GM18951 (cell line): ENCODE data around the gene PLAA.

Source experiments
- POLR2A ChIP-seq: IDR thresholded peaks from 4 replicates; pipeline ENCODE4 v1.6.1; 2011; ENCODE audit warnings: mild to moderate bottlenecking; ENCODE audit not compliant: insufficient read length, insufficient read depth; ENCODE audit errors: extremely low read depth
- in situ Hi-C: fragments of 300-500 bp; cut with MboI; formaldehyde crosslinking; loops from one replicate; pipeline ENCODE4 v1.12.0; 2022; ENCODE audit warnings: low sequenced_read_pairs, mixed read lengths, inconsistent platforms; ENCODE audit not compliant: unreplicated experiment

PLAA gene

GRCh38 chr9:26946753-26947727 lies at the start of gene PLAA:
Gene PLAA, minus strand, starts transcription at chr9:26947242. Its CDS starts 197 bp downstream, at chr9:26947045.
- peak; percentile 74 for TF ChIP-seq POLR2A
- in situ Hi-C loops, result no loop called here

GRCh38 chr9:26995810-26996209 lies 48.8 kb upstream of the PLAA start:
- TF ChIP-seq POLR2A, result no peak
- in situ Hi-C loops, result loop anchor here (25.0 kb wide), 1 partner anchor 259 kb away; no protein-coding TSS in a partner anchor

GRCh38 chr9:26983340-26983739 lies 36.3 kb upstream of the PLAA start:
- no peak for TF ChIP-seq POLR2A
- in situ Hi-C loops, result loop anchor here (25.0 kb wide), 1 partner anchor 246 kb away; no protein-coding TSS in a partner anchor

DNA sequence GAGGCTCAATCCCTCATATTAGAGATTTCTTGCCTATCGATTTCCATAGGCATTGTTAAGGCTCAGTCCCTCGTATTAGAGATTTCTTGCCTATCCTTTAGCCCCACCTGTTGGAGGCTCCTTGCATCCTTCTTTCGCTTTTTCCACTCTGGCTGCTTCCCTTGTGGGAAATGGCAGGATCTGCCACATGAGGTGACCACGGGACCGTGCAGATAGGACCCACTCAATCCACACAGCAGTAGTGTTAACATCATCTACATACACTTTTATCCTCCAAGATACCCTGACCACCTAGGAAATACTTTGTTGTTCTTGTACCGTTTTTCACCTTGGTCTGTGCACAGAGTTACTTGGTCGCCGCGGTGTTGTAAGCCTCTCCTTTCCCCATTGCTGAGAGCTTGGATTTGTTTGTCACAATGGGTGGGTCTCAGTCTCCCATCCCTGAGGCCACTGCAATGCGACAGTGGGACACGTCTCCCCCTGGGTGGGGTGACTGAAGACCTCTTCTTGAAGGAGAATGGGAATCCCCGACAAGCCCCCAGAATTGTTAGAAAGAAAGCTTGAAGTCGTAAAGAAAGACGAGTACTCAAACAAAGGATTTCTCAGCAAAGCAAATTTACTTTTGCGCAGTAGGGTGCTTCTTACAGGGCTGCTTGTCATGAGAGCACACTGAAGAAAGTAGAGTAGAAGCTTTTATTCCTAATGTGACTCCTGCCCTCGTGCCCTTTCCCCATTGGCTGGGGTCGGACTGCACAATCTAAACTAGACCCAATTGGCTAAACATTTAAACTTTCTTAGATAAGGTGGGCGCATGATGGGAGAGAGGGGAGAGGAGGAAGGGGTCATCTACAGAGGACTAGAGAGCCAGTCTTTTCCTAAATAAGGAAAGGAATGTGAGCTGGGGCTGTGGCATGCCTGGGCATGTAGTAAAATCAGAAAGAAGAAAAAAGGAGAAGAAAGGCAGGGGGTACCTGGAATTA lies 29.0 kb upstream of the PLAA start:
- in situ Hi-C loops, result loop anchor here (25.0 kb wide), 1 partner anchor 239 kb away; no protein-coding TSS in a partner anchor
- no peak for TF ChIP-seq POLR2A

DNA sequence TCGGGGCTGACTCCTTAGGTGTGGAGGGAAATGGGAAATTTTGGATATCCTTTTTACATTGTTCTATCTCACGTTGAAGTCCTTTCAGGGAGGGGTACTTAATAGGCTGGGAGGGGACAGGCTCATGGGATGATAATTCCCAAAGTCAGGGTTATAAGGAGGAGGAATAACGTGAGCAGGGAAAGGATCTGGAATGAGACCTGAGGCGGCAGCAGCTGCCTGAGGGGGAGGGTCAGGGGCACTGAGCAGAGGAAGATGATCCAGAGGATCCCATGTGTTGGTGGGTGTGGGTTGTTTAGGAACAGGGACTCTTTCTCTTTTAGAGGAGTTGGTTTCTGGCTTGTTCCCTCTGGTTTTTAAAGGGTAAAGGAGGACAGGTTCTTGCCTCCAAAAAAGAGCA lies 27.9 kb upstream of the PLAA start:
- TF ChIP-seq POLR2A, result no peak
- in situ Hi-C loops, result loop anchor here (25.0 kb wide), 1 partner anchor 238 kb away; no protein-coding TSS in a partner anchor

GRCh38 chr9:26973989-26974388 lies 26.9 kb upstream of the PLAA start:
- in situ Hi-C loops, result no loop called here
- TF ChIP-seq POLR2A, result no peak

GRCh38 chr9:26971721-26972120 lies 24.7 kb upstream of the PLAA start:
- in situ Hi-C loops, result no loop called here
- TF ChIP-seq POLR2A, result no peak

GRCh38 chr9:26956860-26957233 lies 9.8 kb upstream of the PLAA start:
- in situ Hi-C loops, result no loop called here
- no peak for TF ChIP-seq POLR2A

DNA sequence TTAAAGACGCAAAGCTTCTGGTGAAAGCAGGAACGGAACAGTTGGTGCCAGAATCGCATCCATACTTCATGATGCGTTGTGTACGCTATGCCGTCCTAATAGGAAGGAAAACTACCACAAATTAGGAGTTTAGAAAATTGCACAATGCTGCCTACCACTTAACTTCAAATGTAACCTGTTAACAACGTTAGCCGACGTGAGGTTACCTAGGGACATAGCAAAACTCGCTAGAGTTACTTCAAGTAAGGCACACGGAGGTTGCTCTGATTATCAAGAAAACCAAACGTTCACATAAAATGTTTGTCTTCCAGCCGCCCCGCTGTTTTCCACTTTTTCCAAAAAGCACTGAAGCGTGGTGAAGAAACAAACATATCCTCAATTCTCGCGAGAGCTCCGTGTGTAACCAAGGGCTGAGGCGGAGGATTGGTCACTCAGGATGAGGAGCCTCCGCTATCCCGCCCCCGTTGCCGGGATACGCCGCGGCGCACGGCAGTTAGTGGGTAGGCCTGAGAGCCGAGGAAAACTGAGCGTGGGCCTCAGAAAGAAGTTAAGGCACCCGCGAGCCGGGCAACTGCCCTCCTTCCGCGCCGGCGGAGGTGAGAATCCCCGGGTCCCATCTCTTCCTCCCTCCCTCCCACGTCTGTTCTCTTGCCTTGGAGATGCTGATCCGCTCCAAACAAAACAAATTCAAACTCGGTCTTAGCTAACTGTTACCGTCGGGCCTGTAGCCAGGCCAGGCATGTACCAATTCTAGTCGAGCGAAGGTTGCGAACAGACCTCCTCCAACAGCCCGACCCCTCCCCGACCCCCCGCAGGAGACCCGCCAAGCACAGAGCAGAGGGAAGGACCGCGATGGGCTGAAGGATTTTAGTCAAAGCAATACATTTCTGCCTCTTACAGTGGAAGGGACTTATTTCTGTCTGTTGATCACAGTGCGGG lies 9.1 kb upstream of the PLAA start, which contains the start of gene IFT74:
IFT74 (plus strand) TSS at position 492 of the 939 bp plus-strand sequence. CDS start 5,556 bp downstream, outside the sequence.
- in situ Hi-C loops, result no loop called here
- peak; percentile 68 for TF ChIP-seq POLR2A

- no peak for TF ChIP-seq POLR2A
- in situ Hi-C loops, result no loop called here
Measured at GRCh38 chr9:26955222-26955903, 8.3 kb upstream of the PLAA start.

- in situ Hi-C loops, result no loop called here
- TF ChIP-seq POLR2A, result no peak
Measured at GRCh38 chr9:26954050-26954508, 7.0 kb upstream of the PLAA start.

GRCh38 chr9:26951794-26952193 lies 4.8 kb upstream of the PLAA start:
- TF ChIP-seq POLR2A, result no peak
- in situ Hi-C loops, result no loop called here

DNA sequence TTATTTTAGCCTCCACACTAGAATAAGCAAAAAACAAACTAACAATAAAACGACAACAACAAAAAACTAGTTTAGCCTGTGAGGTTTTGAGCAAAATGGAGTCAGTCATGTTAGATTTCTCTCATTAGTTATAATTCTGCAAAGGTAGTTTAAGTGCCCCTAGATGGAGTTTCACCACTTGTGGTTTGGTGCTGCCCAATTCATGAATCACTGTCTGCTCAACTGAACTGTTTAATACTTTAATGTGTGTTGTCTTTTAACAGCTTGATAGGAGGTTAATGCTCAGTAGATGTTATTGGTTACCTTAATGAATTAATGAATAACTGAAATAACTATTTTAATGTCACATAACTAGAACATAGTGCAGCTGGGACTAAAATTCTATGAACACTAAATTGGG lies 3.5 kb upstream of the PLAA start:
- in situ Hi-C loops, result no loop called here

More for the DNA sequence above, 3.5 kb upstream of the PLAA start:
- TF ChIP-seq POLR2A, result no peak
